Pancreas (tissue), 10 donors: ENCODE data around the gene MEG3. TPM values are rescaled to one million over a fixed set of nuclear protein-coding genes. Genes with fewer than 3 reads are reported as not detected.

ENCODE experiments used
- ATAC-seq, 4 donors: fragments of 200-7000 bp; cut with Tn5 transposase; one replicate each; pipeline versions ENCODE4 v1.8.0 to v1.9.1; 2020; ENCODE audit warnings: mild to moderate bottlenecking in 4 of 4, moderate library complexity in 4 of 4
- DNase-seq, 6 donors: peaks; one replicate each; pipeline ENCODE4 v3.0.0-alpha.2; 2020
- FAIRE-seq: peaks from 2 replicates; lab custom pipeline; 2012; peaks lifted over from hg19 to GRCh38; lab: Jason Lieb, UNC
- H3K27ac ChIP-seq, 4 donors: fragments of 200-600 bp; sonication (generic); 1 replicate in 3 of 4; 2 replicates in 1 of 4; pipeline versions ENCODE4 v1.5.0 to v1.8.0; 2020
- H3K27me3 ChIP-seq, 4 donors: fragments of 200-600 bp; one replicate each; pipeline ENCODE4 v1.8.0; 2021
- H3K36me3 ChIP-seq, 3 donors: fragments of 200-600 bp; sonication (generic) in 1 of 3; one replicate each; pipeline versions ENCODE4 v1.5.0 to v1.8.0; 2020 to 2021
- H3K4me1 ChIP-seq, 3 donors: fragments of 200-600 bp; one replicate each; pipeline ENCODE4 v1.8.0; 2021
- H3K4me3 ChIP-seq, 4 donors: fragments of 200-600 bp; sonication (generic) in 2 of 4; one replicate each; pipeline versions ENCODE4 v1.5.0 to v1.8.0; 2020 to 2021
- H3K9me3 ChIP-seq, 4 donors: fragments of 200-600 bp; one replicate each; pipeline ENCODE4 v1.8.0; 2021
- CTCF ChIP-seq, 4 donors: fragments of 200-600 bp; sonication (generic) in 3 of 4; IDR thresholded peaks; one replicate each; pipeline versions ENCODE4 v1.5.0 to v1.8.0; 2021; ENCODE audit warnings: antibody characterized with exemption in 4 of 4
- WGBS, 2 donors: extraction: QIAGEN DNeasy Blood & Tissue Kit; methylation state at CpG; one replicate each; pipeline ENCODE4 v1.1.7; 2013; 5-methylcytosine and 5-hydroxymethylcytosine counted together
- intact Hi-C, 3 donors: fragments of 100-400 bp; cut with DNase I; formaldehyde crosslinking; loops; one replicate each; pipeline versions ENCODE4 v1.11.1 to v1.14.2; 2022
- polyA plus RNA-seq, 2 donors: library from polyadenylated mRNA; stranded (reverse); fragments of 200-250 nt; gene quantifications; one replicate each; pipeline ENCODE4 v1.2.3, GENCODE V29; 2013
- total RNA-seq, 6 donors: library from RNA; stranded (reverse); fragmentation: NEBNext Ultra II Directional in 4 of 6; extraction: Animal tissue kit (Norgen Biotek cat#: 25700) in 4 of 6; gene quantifications; one replicate each; pipeline versions ENCODE4 v1.2.1 to v1.2.4, GENCODE V29; 2021 to 2023
- donor health status: healthy with polysubstance abuse.
- donor health status: DM: no; HTN: no; CAD: no; lungs with moderate emphysema.
- donor health status: DM: no; HTN: no; CAD: no.
- donor health status: control.
- donor health status: control.
- donor health status: Bipolar disorder and iron deficiency.
- donor health status: DM: yes; HTN: yes; CAD: no.
- donor health status: DM: no; HTN: no; CAD: no.
- donor health status: DM: no; HTN: no; CAD: no.
- donor health status: DM: yes; HTN: yes; CAD: no.

Gene MEG3
- total and polyA plus RNA-seq, 8 donors = 78.8 to 1,150 (median 332) TPM

GRCh38 chr14:100822013-100822412, 3.9 kb upstream of the MEG3 start:
- 55 to 57% methylated on average over 7 of the region's 7 CpGs for whole genome bisulfite sequencing, 2 donors
- TF ChIP-seq CTCF (IDR thresholded peaks at IDR 0.05) = no peak
- FAIRE-seq (no peak), ATAC-seq (no peak), DNase-seq (no peak)
- intact Hi-C loops = loop anchor here in 1 of 3 donors (10.0 kb wide), 2 partner anchors 107 to 157 kb away; no protein-coding TSS in a partner anchor
- Histone ChIP-seq H3K4me1 (peaks cover 0 to 5% (median 0%) of the 10 kb centered on the region in 3 donors), H3K4me3 (no peak overlapping the region), H3K27me3 (no peaks in the 10 kb centered on the region), H3K27ac (no peak overlapping the region), H3K9me3 (no peaks in the 10 kb centered on the region), H3K36me3 (no peaks in the 10 kb centered on the region)

DNA sequence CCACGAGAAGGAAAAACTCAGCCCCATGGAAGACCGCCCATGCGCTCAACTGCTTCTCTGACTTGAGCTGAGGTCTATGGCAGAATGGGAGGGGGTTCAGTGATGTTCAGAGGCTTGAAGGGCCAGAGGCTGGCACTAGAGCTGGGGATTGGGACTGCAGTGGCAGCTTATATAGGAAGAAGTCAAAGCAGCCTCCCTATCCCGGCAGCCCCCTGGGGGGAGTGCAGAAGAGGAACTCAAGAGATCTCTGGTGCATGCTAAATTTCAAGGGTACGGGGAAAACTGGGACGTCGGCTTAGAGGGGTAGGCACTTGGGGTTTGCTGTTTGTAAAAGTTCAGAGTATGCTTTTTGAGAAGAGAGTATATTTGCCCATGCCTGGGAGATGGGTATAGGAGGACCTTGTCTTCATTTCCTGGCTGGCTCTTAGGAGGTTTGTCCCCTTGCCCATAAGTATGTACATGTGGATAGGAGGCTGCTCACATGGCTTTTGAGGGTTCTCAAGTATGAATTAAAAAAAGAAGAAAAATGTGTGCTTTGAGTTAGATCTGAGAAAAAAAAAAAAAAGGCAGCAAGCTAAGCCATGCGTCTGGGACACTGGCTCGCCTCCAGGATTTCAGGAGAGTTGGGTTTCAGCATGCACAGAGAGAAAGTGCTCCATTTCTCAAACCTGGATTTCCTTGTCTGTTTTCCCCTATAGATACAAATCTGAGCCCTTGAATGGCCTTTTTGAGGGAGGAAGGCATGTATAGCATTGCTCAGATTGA, 3.2 kb upstream of the MEG3 start:
- WGBS, 2 donors = 67 to 70% methylated on average over 9 of the region's 9 CpGs
- no peaks in the 10 kb centered on the region for H3K36me3 ChIP-seq
- no peaks in the 10 kb centered on the region for H3K9me3 ChIP-seq
- no peak for TF ChIP-seq CTCF (IDR thresholded peaks at IDR 0.05)
- ATAC-seq = no peak
- DNase-seq = no peak
- intact Hi-C loops = loop anchor here in 1 of 3 donors (10.0 kb wide), 2 partner anchors 108 to 158 kb away; no protein-coding TSS in a partner anchor
- H3K4me1 ChIP-seq = peaks cover 0 to 5% (median 0%) of the 10 kb centered on the region in 3 donors
- H3K27ac ChIP-seq = no peak overlapping the region
- no peaks in the 10 kb centered on the region for H3K27me3 ChIP-seq
- FAIRE-seq = no peak
- no peak overlapping the region for H3K4me3 ChIP-seq

DNA sequence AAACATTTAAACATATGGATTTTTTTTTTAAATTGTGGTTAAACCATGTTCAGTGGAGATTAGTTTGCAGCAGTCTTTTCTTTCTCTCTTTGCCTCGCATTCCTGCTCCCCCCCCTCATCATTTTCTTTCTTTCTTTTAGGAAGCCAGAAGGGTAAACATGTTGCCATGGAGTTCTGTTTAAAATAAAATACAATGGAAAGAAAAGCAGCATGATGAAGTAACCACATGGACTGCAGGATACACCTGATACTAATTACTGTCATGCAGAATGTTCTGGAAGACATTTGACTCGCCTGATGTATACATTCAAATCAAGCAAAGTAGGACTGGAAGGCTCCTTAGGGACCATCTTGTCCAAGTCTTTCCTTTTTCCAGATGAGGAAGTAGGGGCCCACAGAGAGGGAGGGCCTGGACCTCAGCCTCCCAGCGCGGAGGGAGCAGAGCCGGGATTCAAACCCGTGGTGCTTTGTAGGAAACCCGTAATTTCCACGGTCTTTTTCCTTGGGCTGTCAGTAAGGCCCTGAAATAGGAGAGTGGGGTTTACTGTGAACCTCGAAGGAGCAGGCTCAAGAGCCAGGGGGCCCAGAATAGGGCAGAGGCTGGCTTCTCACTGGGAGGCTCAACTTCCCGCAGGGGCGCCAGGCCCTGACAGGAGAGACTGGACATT, 2.4 kb upstream of the MEG3 start:
- Histone ChIP-seq H3K36me3 (no peaks in the 10 kb centered on the region), H3K9me3 (no peaks in the 10 kb centered on the region), H3K27me3 (no peaks in the 10 kb centered on the region), H3K27ac (no peak overlapping the region), H3K4me3 (no peak overlapping the region), H3K4me1 (peaks cover 0 to 5% (median 0%) of the 10 kb centered on the region in 3 donors)
- no peak for TF ChIP-seq CTCF (IDR thresholded peaks at IDR 0.05)
- intact Hi-C loops = loop anchor here in 1 of 3 donors (10.0 kb wide), 2 partner anchors 109 to 159 kb away; no protein-coding TSS in a partner anchor
- DNase-seq (no peak), FAIRE-seq (no peak), ATAC-seq (no peak)
- 85 to 94% methylated on average over 11 of the region's 11 CpGs for WGBS, 2 donors

DNA sequence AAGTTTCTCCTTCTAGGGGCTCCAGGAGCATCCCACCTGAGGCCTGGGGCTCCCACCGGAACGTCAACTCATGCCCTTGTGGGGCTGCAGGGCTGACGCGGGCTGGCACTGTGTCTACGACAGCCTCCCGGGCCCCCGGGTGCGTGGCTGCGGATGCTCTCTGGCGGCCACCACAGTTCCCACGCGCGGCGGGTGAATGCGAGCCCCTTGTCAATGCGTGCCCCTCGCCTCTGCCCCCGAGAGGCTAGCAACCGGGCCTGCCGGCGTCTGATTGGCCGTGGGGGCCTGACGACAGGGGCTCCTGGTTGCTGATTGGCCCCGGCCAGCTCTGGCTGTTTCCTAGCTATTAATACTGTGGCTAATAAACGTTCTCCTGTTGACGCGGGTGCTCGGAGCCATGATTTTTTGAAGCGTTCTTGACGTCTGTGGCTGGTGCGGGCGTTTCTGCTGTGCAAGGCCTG, 1.8 kb upstream of the MEG3 start:
- no peaks in the 10 kb centered on the region for H3K9me3 ChIP-seq
- no peaks in the 10 kb centered on the region for H3K27me3 ChIP-seq
- H3K4me1 ChIP-seq = peaks cover 0 to 5% (median 0%) of the 10 kb centered on the region in 3 donors
- DNase-seq (peak in 1 of 6 donors; percentile 22), FAIRE-seq (no peak), ATAC-seq (peak in 1 of 4 donors; percentile 24)
- intact Hi-C loops = loop anchor here in 1 of 3 donors (10.0 kb wide), 2 partner anchors 109 to 159 kb away; no protein-coding TSS in a partner anchor
- H3K4me3 ChIP-seq = no peak overlapping the region
- 85 to 91% methylated on average over 25 to 32 of the region's 32 CpGs for WGBS, 2 donors
- TF ChIP-seq CTCF (IDR thresholded peaks at IDR 0.05) = no peak
- no peaks in the 10 kb centered on the region for H3K36me3 ChIP-seq
- H3K27ac ChIP-seq = no peak overlapping the region
